ENCODE data around the gene DMRT3.
"Not testable (repeated sequence)": the region's sequence is repeated elsewhere in the genome, so short reads cannot be mapped to it uniquely, and the experiment has no call there.

The DMRT3 gene

GRCh38 chr9:995781-996180 lies 19.3 kb downstream of the DMRT3 start:
- DNase-seq (ENCODE audit: extremely low spot score), result no peak
- TF ChIP-seq CTCF (IDR thresholded peaks at IDR 0.05; ENCODE audit: control extremely low read depth, extremely low read depth, low read depth, missing control alignments), result no peak
- ChIA-PET CTCF (interaction anchor here (1.3 to 2.1 kb wide), 4 partner anchors 8 to 102 kb away, joined by 4 to 9 read pairs (median 7); no protein-coding TSS in a partner anchor), POLR2A (no interaction called here)

GRCh38 chr9:998299-999110 lies 22.1 kb downstream of the DMRT3 start:
- CTCF ChIA-PET, result interaction anchor here (0.9 to 7.2 kb wide), 12 partner anchors 9 to 421 kb away, joined by 3 to 92 read pairs (median 4); no protein-coding TSS in a partner anchor
- DNase-seq (ENCODE audit: extremely low spot score); POLR2A ChIA-PET: not testable (repeated sequence)

GRCh38 chr9:1001838-1002237 lies 25.4 kb downstream of the DMRT3 start:
- DNase-seq (ENCODE audit: extremely low spot score), result no peak
- TF ChIP-seq CTCF (IDR thresholded peaks at IDR 0.05; ENCODE audit: control extremely low read depth, extremely low read depth, low read depth, missing control alignments), result no peak
- POLR2A ChIA-PET, result no interaction called here
- CTCF ChIA-PET, result interaction anchor here (2.6 to 7.2 kb wide), 3 partner anchors 8 to 109 kb away, joined by 8 to 92 read pairs (median 38); no protein-coding TSS in a partner anchor

GRCh38 chr9:1002678-1003077 lies 26.2 kb downstream of the DMRT3 start:
- TF ChIP-seq CTCF (IDR thresholded peaks at IDR 0.05; ENCODE audit: control extremely low read depth, extremely low read depth, low read depth, missing control alignments), result no peak
- no peak for DNase-seq (ENCODE audit: extremely low spot score)
- ChIA-PET CTCF (interaction anchor here (1.6 to 7.2 kb wide), 3 partner anchors 103 to 155 kb away, joined by 3 to 92 read pairs (median 20); no protein-coding TSS in a partner anchor), POLR2A (no interaction called here)

GRCh38 chr9:1005043-1005667 lies 28.7 kb downstream of the DMRT3 start:
- TF ChIP-seq CTCF (IDR thresholded peaks at IDR 0.05; ENCODE audit: control extremely low read depth, extremely low read depth, low read depth, missing control alignments), result peak; percentile 55
- DNase-seq (ENCODE audit: extremely low spot score), result peak; percentile 54
- CTCF ChIA-PET, result interaction anchor here (0.7 to 7.2 kb wide), 28 partner anchors 10 to 656 kb away, joined by 3 to 92 read pairs (median 4); no protein-coding TSS in a partner anchor
- POLR2A ChIA-PET, result no interaction called here

GRCh38 chr9:1007312-1007711 lies 30.9 kb downstream of the DMRT3 start:
- ChIA-PET POLR2A (no interaction called here), CTCF (interaction anchor here (6.4 kb wide), 1 partner anchor 114 kb away, joined by 106 read pairs; no protein-coding TSS in a partner anchor)
- no peak for DNase-seq (ENCODE audit: extremely low spot score)
- TF ChIP-seq CTCF (IDR thresholded peaks at IDR 0.05; ENCODE audit: control extremely low read depth, extremely low read depth, low read depth, missing control alignments), result no peak

All from GM10248 (cell line).